ENCODE results near the gene ZNF778.

GRCh38 chr16:89176147-89176690, 41.3 kb upstream of the ZNF778 start:
- TF ChIP-seq ZNF112 (tag by site-specific recombination; IDR thresholded peaks at IDR 0.05) (no peak), ZNF791 (tag by site-specific recombination; IDR thresholded peaks at IDR 0.05) (no peak), ZNF514 (tag by site-specific recombination; IDR thresholded peaks at IDR 0.05) (no peak), CTCF (tag by site-specific recombination; IDR thresholded peaks at IDR 0.05) (no peak), ZNF549 (tag by site-specific recombination; IDR thresholded peaks at IDR 0.05) (no peak), SP7 (tag by site-specific recombination; IDR thresholded peaks at IDR 0.05) (no peak), ZNF707 (tag by site-specific recombination; IDR thresholded peaks at IDR 0.05) (no peak), ZNF354C (tag by site-specific recombination; IDR thresholded peaks at IDR 0.05; ENCODE audit: borderline replicate concordance, low read depth) (no peak), ZNF560 (tag by site-specific recombination; IDR thresholded peaks at IDR 0.05; ENCODE audit: borderline replicate concordance) (no peak)
- TF ChIP-seq, protein P1, sequence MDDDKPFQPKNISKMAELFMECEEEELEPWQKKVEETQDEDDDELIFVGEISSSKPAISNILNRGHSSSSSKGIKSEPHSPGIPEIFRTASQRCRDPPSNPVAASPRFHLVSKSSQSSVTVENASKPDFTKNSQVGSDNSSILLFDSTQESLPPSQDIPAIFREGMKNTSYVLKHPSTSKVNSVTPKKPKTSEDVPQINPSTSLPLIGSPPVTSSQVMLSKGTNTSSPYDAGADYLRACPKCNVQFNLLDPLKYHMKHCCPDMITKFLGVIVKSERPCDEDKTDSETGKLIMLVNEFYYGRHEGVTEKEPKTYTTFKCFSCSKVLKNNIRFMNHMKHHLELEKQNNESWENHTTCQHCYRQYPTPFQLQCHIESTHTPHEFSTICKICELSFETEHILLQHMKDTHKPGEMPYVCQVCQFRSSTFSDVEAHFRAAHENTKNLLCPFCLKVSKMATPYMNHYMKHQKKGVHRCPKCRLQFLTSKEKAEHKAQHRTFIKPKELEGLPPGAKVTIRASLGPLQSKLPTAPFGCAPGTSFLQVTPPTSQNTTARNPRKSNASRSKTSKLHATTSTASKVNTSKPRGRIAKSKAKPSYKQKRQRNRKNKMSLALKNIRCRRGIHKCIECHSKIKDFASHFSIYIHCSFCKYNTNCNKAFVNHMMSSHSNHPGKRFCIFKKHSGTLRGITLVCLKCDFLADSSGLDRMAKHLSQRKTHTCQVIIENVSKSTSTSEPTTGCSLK (tag by site-specific recombination; IDR thresholded peaks at IDR 0.05): no peak
